DOHH2 (cell line): Measurements from ENCODE around the gene TMEFF2.

Experiments
- CTCF ChIP-seq: fragments of 200-600 bp; sonication (generic); IDR thresholded peaks from one replicate; pipeline ENCODE4 v1.5.1; 2014; ENCODE audit warnings: antibody characterized with exemption, mild to moderate bottlenecking, low read depth, low read length; ENCODE audit not compliant: poor library complexity, severe bottlenecking
- EZH2phosphoT487 ChIP-seq: fragments of 200-600 bp; sonication (generic); IDR thresholded peaks from 2 replicates; pipeline ENCODE4 v1.6.1; 2017; ENCODE audit warnings: borderline replicate concordance, mild to moderate bottlenecking, antibody characterized with exemption, low read length, moderate library complexity, mixed read lengths

GRCh38 chr2:191920502-191920901 is 274.2 kb downstream of the TMEFF2 start:
- TF ChIP-seq CTCF: no peak
- TF ChIP-seq EZH2phosphoT487: no peak
